ENCODE results near the gene SCGB1A1. TPM values are rescaled to one million over a fixed set of nuclear protein-coding genes. Genes with fewer than 3 reads are reported as not detected.
A peak's percentile ranks its signal among the peaks of the same experiment; 100 is the strongest.

Gene SCGB1A1
- total and polyA plus RNA-seq, 11 donors: not detected

GRCh38 chr11:62393061-62393611 lies 25.7 kb upstream of the SCGB1A1 start:
- Histone ChIP-seq H3K4me1 (peaks cover 3 to 31% (median 17%) of the 10 kb centered on the region in 12 donors), H3K36me3 (no peaks in the 10 kb centered on the region), H3K27me3 (no peaks in the 10 kb centered on the region), H3K4me3 (no peak overlapping the region), H3K9me3 (no peaks in the 10 kb centered on the region), H3K27ac (no peak overlapping the region)
- TF ChIP-seq CTCF (IDR thresholded peaks at IDR 0.05) (no peak), POLR2A (IDR thresholded peaks at IDR 0.05) (no peak)
- ATAC-seq: no peak
- WGBS, 4 donors: 54 to 68% (median 67%) methylated on average over 12 of the region's 12 CpGs
- intact Hi-C loops (cut with DNase I): loop anchor here in 9 of 10 donors (5.0 to 10.0 kb wide), 8 partner anchors 94 to 472 kb away; partner anchors contain the start of gene AHNAK (in 2 of the 9)
- no peak for DNase-seq

- ATAC-seq (no peak), DNase-seq (no peak)
- intact Hi-C loops (cut with DNase I): loop anchor here in 9 of 10 donors (2.0 to 10.0 kb wide), 9 partner anchors 94 to 471 kb away; partner anchors contain the start of gene AHNAK (in 2 of the 9)
- no peak overlapping the region for H3K4me3 ChIP-seq
- WGBS, 4 donors: 75 to 88% (median 81%) methylated on average over 5 of the region's 5 CpGs
- TF ChIP-seq POLR2A (IDR thresholded peaks at IDR 0.05) (no peak), CTCF (IDR thresholded peaks at IDR 0.05) (no peak)
- H3K27ac ChIP-seq: no peak overlapping the region
- no peaks in the 10 kb centered on the region for H3K9me3 ChIP-seq
- H3K36me3 ChIP-seq: no peaks in the 10 kb centered on the region
- no peaks in the 10 kb centered on the region for H3K27me3 ChIP-seq
- H3K4me1 ChIP-seq: peaks cover 6 to 37% (median 23%) of the 10 kb centered on the region in 12 donors
Observed at GRCh38 chr11:62393735-62394134, 25.1 kb upstream of the SCGB1A1 start.

GRCh38 chr11:62394825-62395538 lies 23.9 kb upstream of the SCGB1A1 start:
- WGBS, 4 donors: 3 to 9% (median 5%) methylated on average over 14 of the region's 14 CpGs
- no peak for TF ChIP-seq POLR2A (IDR thresholded peaks at IDR 0.05)
- peak; percentile 59 to 85 (median 74) for TF ChIP-seq CTCF (IDR thresholded peaks at IDR 0.05)
- DNase-seq (peak; percentile 78 to 88 (median 83)), ATAC-seq (peak; percentile 71 to 84 (median 82))
- Histone ChIP-seq H3K4me3 (peak overlapping the region in 11 of 12 donors; percentile 21 to 60 (median 45)), H3K27me3 (no peaks in the 10 kb centered on the region), H3K4me1 (peaks cover 6 to 50% (median 36%) of the 10 kb centered on the region in 12 donors), H3K9me3 (no peaks in the 10 kb centered on the region), H3K27ac (peak overlapping the region in 11 of 12 donors; percentile 10 to 82 (median 67)), H3K36me3 (no peaks in the 10 kb centered on the region)
- intact Hi-C loops (cut with DNase I): loop anchor here (1.0 to 10.0 kb wide), 11 partner anchors 92 to 470 kb away; partner anchors contain the start of gene AHNAK (in 2 of the 10)
